Measurements from ENCODE around the gene ZNF609. TPM values are rescaled to one million over a fixed set of nuclear protein-coding genes. Genes with fewer than 3 reads are reported as not detected.
A peak's percentile ranks its signal among the peaks of the same experiment; 100 is the strongest.

The ZNF609 gene
- total and polyA plus RNA-seq, 2 of the 13 experiments (the other 11 are each of a cell fraction or from before 2014, with no cell fraction given) = 8.9 to 9.9 TPM

- in situ Hi-C loops (cut with HindIII; ENCODE audit: extremely low pct_ligation_motif_present, low pct_unique_long_range_greater_than_20kb) = loop anchor here (25.0 kb wide), 1 partner anchor 469 kb away; no protein-coding TSS in a partner anchor
- no TSS peak for BruUV-seq (replicated peaks)
- 0 out of 2 replicates have a peak, but pooled peaks have one; percentile 36 for TF ChIP-seq GATAD2A (CRISPR knock-in tag; IDR thresholded peaks at IDR 0.05)
- TF ChIP-seq PPARG (CRISPR knock-in tag; conservative IDR thresholded peaks at IDR 0.05) = peak; percentile 40; the same call in 1 of the 2 replicates
- TF ChIP-seq SAP130 (CRISPR knock-in tag; IDR thresholded peaks at IDR 0.05; ENCODE audit: low read depth) = peak; percentile 47
- peak; percentile 99 for TF ChIP-seq STAG1 (CRISPR knock-in tag; IDR thresholded peaks at IDR 0.05)
- no peak for TF ChIP-seq MZF1 (CRISPR knock-in tag; IDR thresholded peaks at IDR 0.05; ENCODE audit: borderline replicate concordance)
- TF ChIP-seq SP1 (IDR thresholded peaks at IDR 0.05) = no peak
- TF ChIP-seq SP1 (CRISPR knock-in tag; IDR thresholded peaks at IDR 0.05) = no peak
- peak; percentile 97 for TF ChIP-seq RAD21 (CRISPR knock-in tag; IDR thresholded peaks at IDR 0.05)
- no peak for TF ChIP-seq MTA1 (CRISPR knock-in tag; IDR thresholded peaks at IDR 0.05; ENCODE audit: borderline replicate concordance)
- TF ChIP-seq ZNF124 (CRISPR knock-in tag; IDR thresholded peaks at IDR 0.05) = 0 out of 2 replicates have a peak, but pooled peaks have one; percentile 33
- 0 out of 2 replicates have a peak, but pooled peaks have one; percentile 55 for TF ChIP-seq IRF2 (CRISPR knock-in tag; IDR thresholded peaks at IDR 0.05)
- 0 out of 2 replicates have a peak, but pooled peaks have one; percentile 52 for TF ChIP-seq ZNF230 (CRISPR knock-in tag; IDR thresholded peaks at IDR 0.05)
- peak; percentile 33; the same call in 1 of the 2 replicates for TF ChIP-seq ZNF362 (CRISPR knock-in tag; IDR thresholded peaks at IDR 0.05; ENCODE audit: borderline replicate concordance)
- no peak for TF ChIP-seq ZNF281 (CRISPR knock-in tag; IDR thresholded peaks at IDR 0.05; ENCODE audit: borderline replicate concordance)
- TF ChIP-seq MAZ (IDR thresholded peaks at IDR 0.05; ENCODE audit: borderline replicate concordance, low read depth, low read length) = no peak
- no peak for TF ChIP-seq MAZ (CRISPR knock-in tag; IDR thresholded peaks at IDR 0.05; ENCODE audit: low read depth)
- no peak for TF ChIP-seq MEIS1 (CRISPR knock-in tag; IDR thresholded peaks at IDR 0.05; ENCODE audit: borderline replicate concordance)
- TF ChIP-seq ZNF160 (CRISPR knock-in tag; IDR thresholded peaks at IDR 0.05) = no peak
- no peak for TF ChIP-seq GPBP1L1 (CRISPR knock-in tag; IDR thresholded peaks at IDR 0.05)
- TF ChIP-seq ZNF576 (CRISPR knock-in tag; IDR thresholded peaks at IDR 0.05) = no peak
Observed at GRCh38 chr15:64681424-64682024, 221.1 kb downstream of the ZNF609 start.

More at GRCh38 chr15:64681424-64682024, 221.1 kb downstream of the ZNF609 start:
- Histone ChIP-seq H3K79me2 (ENCODE audit: insufficient read depth, low read length) (no peaks in the 10 kb centered on the region), H3K27me3 (ENCODE audit: control insufficient read depth in 1 of 2, insufficient read depth in 2 of 2, low read length in 2 of 2) (no peaks in the 10 kb centered on the region), H3K4me3 (replicated peaks in 1 of 3; ENCODE audit: insufficient read depth in 1 of 3, low read depth in 2 of 3, low read length in 3 of 3) (no peak overlapping the region), H3K27ac (ENCODE audit: extremely low read length, insufficient read depth, low read length) (no peak overlapping the region), H3K9me3 (ENCODE audit: low read length) (no peaks in the 10 kb centered on the region), H4K20me1 (ENCODE audit: insufficient read depth, low read length) (no peaks in the 10 kb centered on the region), H3K36me3 (replicated peaks in 1 of 2; ENCODE audit: control insufficient read depth in 1 of 2, insufficient read depth in 2 of 2, low read length in 2 of 2) (peaks cover 24 to 80% of the 10 kb centered on the region in 2 experiments), H2AFZ (ENCODE audit: low read length) (no peak overlapping the region), H3K4me1 (ENCODE audit: insufficient read depth, low read length) (no peaks in the 10 kb centered on the region), H3K4me2 (ENCODE audit: low read depth, low read length) (no peak overlapping the region), H3K9ac (ENCODE audit: insufficient read depth, low read depth, low read length) (no peak overlapping the region)
- ChIA-PET CTCF (ENCODE audit: low intra/inter-chr PET ratio, low total read pairs) (interaction anchor here (0.6 to 2.1 kb wide), 3 partner anchors 147 to 472 kb away, joined by 3 to 11 read pairs (median 4); no protein-coding TSS in a partner anchor), POLR2A (interaction anchor here (0.5 to 0.6 kb wide), 2 partner anchors 108 to 203 kb away, joined by 4 read pairs; no protein-coding TSS in a partner anchor)
- DNase-seq (ENCODE audit: low spot score) (peak; percentile 72), FAIRE-seq (peak; percentile 86), ATAC-seq (peak; percentile 97)
- 67% methylated on average over 9 of the region's 9 CpGs for WGBS (ENCODE audit: low lambda C conversion rate)
- intact Hi-C loops (cut with micrococcal nuclease; ENCODE audit: unreplicated experiment) = loop anchor here (1.0 to 5.0 kb wide), 2 partner anchors 254 to 519 kb away; partner anchors contain the start of gene PPIB
